ENCODE results near the gene NUCKS1.

Gene NUCKS1

GRCh38 chr1:205706601-205707502 is 43.1 kb downstream of the NUCKS1 start:
- Mint-ChIP-seq H3K27ac (peak overlapping the region; percentile 85 to 92 (median 86)), H3K9me3 (no peaks in the 10 kb centered on the region), H3K27me3 (ENCODE audit: low read depth) (no peaks in the 10 kb centered on the region), H3K4me1 (peaks cover 71% of the 10 kb centered on the region), H3K4me3 (no peak overlapping the region), H3K36me3 (ENCODE audit: low read depth) (peaks cover 26% of the 10 kb centered on the region)
- TF ChIP-seq CTCF (IDR thresholded peaks at IDR 0.05; ENCODE audit: unreplicated experiment in 3 of 3) = no peak

GRCh38 chr1:205704903-205705302 is 45.1 kb downstream of the NUCKS1 start:
- TF ChIP-seq CTCF (IDR thresholded peaks at IDR 0.05; ENCODE audit: unreplicated experiment in 3 of 3) = no peak
- Mint-ChIP-seq H3K4me3 (no peak overlapping the region), H3K4me1 (peaks cover 66% of the 10 kb centered on the region), H3K27me3 (ENCODE audit: low read depth) (no peaks in the 10 kb centered on the region), H3K27ac (peak overlapping the region; percentile 44 to 84 (median 72)), H3K36me3 (ENCODE audit: low read depth) (peaks cover 18% of the 10 kb centered on the region), H3K9me3 (no peaks in the 10 kb centered on the region)

GRCh38 chr1:205703072-205703471 is 46.9 kb downstream of the NUCKS1 start:
- TF ChIP-seq CTCF (IDR thresholded peaks at IDR 0.05; ENCODE audit: unreplicated experiment in 3 of 3) = no peak
- Mint-ChIP-seq H3K4me3 (no peak overlapping the region), H3K36me3 (ENCODE audit: low read depth) (peaks cover 7% of the 10 kb centered on the region), H3K27ac (peak overlapping the region; percentile 6 to 50 (median 44)), H3K27me3 (ENCODE audit: low read depth) (no peaks in the 10 kb centered on the region), H3K9me3 (no peaks in the 10 kb centered on the region), H3K4me1 (peaks cover 57% of the 10 kb centered on the region)

GRCh38 chr1:205701891-205702290 is 48.1 kb downstream of the NUCKS1 start:
- no peaks in the 10 kb centered on the region for H3K9me3 Mint-ChIP-seq
- H3K27ac Mint-ChIP-seq = peak overlapping the region; percentile 82 to 92 (median 89)
- no peak overlapping the region for H3K4me3 Mint-ChIP-seq
- peaks cover 57% of the 10 kb centered on the region for H3K4me1 Mint-ChIP-seq
- no peak for TF ChIP-seq CTCF (IDR thresholded peaks at IDR 0.05; ENCODE audit: unreplicated experiment in 3 of 3)
- H3K27me3 Mint-ChIP-seq (ENCODE audit: low read depth) = peaks cover 3% of the 10 kb centered on the region
- H3K36me3 Mint-ChIP-seq (ENCODE audit: low read depth) = peaks cover 5% of the 10 kb centered on the region

GRCh38 chr1:205701420-205701819 is 48.6 kb downstream of the NUCKS1 start:
- Mint-ChIP-seq H3K9me3 (no peaks in the 10 kb centered on the region), H3K4me3 (no peak overlapping the region), H3K27ac (peak overlapping the region; percentile 82 to 92 (median 89)), H3K36me3 (ENCODE audit: low read depth) (peaks cover under 1% of the 10 kb centered on the region), H3K4me1 (peaks cover 57% of the 10 kb centered on the region), H3K27me3 (ENCODE audit: low read depth) (peaks cover 3% of the 10 kb centered on the region)
- no peak for TF ChIP-seq CTCF (IDR thresholded peaks at IDR 0.05; ENCODE audit: unreplicated experiment in 3 of 3)

Measured in nephron (organoid).